Amygdala (tissue), 56 donors: ENCODE data around the gene TBXAS1.

Experiments used
- DNase-seq, 56 donors: peaks; one replicate each; lab custom pipeline; 2025; lab: John Stamatoyannopoulos, UW

Gene TBXAS1

DNA sequence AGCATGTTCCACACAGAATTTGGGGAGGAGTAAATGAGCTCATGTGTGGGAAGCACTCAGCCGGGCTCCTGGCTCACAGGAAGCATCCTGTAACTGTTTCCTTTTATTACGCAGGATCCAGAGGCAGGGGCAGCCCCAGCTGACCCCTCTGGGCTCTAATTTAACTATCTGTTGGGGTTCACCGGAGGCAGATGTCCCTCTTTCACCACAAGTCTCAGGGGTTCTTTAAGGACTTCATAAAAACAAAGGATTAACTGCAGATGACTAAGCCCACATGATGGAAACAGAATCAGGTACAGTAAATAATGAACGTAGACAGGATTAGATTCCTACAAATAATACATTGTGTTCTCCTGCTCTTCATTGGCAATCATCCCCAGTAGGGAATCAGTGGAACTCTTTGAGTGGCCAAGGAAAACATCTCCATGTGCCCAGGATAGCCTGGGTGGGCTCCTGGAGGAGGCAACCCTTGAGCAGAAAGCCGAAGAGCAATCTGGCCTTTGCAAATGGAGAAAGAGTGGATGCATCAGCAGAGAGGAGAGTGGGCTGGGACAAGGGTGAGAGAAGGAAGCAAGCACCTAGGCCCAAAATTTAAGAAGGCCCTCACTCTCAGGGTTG, 24.6 kb downstream of the TBXAS1 start:
- no peak for DNase-seq

DNA sequence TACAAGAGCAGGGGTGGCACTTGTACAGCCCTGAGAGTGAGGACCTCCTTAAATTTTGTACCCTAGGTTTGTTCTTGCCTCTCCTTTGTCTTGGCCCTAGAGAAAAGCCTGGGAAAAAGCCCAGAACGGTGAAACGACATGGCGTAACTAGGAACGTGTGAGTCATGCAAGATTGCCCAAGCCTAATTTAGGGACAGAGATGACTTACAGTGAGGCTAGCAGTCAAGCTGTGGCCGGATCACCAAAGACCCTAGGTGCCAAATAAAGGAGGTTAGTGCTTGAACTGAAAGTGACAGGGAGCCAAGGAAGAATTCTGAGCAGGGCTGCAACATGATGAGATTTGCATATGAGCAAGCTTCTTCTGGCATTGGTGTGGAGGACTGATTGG, 25.1 kb downstream of the TBXAS1 start:
- no peak for DNase-seq

DNA sequence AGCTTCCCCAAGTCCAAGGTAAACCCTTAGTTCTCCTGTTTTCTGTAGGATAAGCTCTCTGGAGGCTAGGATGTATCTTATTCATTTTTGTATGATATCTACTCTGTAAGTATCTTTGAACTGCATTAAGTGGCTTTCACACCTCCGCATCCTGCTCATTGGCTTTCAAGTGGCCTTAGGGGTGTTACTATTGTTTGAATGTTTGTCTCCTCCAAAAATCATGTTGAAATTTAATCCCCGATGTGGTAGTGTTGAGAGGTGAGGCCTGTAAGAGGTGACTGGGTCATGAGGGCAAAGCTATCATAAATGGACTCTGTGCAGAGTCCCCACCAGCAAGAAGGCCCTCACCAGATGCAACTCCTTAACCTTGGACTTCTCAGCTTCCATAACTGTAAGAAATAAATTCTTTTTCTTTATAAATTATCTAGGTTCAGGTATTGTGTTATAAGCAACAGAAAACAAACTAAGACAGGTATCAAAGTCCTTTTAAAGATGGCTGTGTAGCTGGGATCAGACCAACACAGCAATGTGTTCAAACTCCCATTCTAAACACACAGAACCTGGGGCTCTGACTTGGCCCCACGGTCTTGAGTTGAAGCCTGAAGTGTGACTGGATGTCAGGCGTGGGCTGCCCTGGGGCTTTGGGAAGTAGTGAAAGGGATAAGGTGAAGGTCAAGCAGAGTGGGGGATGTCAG, 25.9 kb downstream of the TBXAS1 start:
- no peak for DNase-seq

DNA sequence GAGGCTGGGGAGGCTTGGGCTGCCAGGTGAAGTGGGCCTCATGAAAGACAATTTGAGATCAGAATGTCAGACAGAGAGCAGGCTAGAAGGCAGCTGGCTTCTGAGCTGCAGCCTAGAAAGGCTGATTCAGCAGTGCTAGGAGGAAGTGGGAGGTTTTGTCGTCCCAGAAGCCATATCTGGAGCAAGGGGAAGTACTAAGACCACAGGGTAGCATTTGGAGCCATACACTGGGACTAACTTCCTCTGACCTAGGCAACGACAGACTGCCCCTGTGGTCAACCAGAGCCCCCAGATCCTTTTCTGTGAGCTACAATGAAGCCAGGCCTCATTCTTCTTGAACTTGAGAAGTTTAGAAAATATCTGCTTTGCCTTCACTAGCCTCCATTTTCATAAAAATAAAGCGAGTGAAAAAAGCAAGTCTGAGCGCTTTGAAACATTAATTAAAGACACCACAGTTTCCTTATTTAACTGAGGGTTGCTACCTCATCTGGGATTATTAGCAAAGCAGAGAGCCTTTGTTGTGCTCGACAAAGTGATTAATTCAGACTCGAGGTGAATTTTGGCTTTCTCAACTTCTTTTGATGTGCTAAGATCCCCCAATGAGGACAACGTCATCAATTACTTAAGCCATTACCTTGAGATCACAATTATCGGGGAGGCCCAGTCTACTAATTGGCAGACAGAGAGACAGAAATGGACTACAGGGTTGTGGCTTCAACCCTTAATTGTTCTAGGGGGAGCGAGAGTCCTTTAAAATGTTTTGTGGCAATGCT, 26.6 kb downstream of the TBXAS1 start:
- peak in 11 of 56 donors; percentile 2 to 58 (median 12) for DNase-seq

DNA sequence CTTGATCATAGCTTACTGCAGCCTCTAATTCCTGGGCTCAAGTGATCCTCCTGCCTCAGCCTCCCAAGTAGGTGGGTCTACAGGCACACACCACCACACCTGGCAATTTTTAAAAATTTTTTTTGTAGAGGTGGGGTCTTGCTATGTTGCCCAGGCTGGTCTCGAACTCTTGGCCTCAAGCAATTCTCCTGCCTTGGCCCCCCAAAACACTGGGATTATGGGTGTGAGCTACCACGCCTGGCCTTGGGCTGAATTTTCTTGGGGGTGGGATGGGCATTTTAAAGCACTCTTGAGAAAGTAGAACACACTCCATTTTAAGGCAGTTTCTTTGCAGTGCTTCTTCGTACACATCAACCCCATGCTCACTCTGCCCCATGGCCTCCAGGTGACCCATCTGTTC, 28.7 kb downstream of the TBXAS1 start:
- DNase-seq: no peak

DNA sequence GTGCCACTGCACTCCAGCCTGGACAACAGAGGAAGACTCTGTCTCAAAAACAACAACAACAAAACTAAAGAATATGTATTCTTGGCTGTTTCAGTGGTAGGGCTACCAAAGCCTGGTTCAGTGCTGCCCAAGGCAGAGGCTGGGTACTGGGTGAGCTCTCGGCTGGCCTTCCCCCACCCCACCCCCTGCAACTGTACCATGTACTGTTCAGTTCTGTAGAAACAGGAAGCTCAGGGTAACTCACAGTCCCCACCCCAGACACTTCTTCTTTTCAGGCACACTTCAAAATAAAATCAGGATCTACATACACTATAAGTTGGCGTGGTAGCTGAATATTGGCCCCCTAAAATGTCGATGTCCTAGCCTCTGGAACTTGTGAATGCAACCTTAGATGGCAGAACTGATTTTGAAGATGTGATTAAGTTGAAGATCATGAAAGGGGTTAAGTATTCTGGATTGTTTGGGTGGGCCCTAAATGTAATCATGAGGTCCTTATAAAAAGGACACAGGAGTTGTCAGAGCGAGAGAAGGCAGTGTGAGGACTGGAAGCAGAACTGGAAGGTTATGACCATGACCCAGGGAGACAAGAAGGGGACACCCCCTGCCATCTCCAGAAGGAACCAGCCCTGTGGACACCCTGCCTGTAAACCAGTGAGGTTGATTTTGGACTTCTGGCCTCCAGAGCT, 31.2 kb downstream of the TBXAS1 start:
- DNase-seq: peak in 10 of 56 donors; percentile 1 to 53 (median 14)

DNA sequence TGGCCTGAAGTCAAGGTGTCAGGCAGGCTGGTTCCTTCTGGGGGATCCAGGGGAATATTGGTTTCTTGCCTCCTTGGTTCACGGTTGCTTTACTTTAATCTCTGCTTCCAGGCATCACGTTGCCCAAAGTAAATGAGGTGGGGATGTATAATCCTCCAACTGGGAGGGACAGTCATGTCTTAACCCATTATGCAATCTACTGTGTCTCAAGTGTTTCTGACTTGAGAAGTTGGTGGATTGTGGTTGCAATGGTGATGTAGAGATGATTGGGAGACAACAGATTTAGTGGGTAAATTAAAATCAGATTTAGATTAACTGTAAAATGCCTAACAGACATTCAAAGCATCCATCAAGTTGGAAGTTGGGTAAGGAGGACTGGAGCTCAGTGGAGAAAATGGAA, 32.7 kb downstream of the TBXAS1 start:
- DNase-seq: no peak

DNA sequence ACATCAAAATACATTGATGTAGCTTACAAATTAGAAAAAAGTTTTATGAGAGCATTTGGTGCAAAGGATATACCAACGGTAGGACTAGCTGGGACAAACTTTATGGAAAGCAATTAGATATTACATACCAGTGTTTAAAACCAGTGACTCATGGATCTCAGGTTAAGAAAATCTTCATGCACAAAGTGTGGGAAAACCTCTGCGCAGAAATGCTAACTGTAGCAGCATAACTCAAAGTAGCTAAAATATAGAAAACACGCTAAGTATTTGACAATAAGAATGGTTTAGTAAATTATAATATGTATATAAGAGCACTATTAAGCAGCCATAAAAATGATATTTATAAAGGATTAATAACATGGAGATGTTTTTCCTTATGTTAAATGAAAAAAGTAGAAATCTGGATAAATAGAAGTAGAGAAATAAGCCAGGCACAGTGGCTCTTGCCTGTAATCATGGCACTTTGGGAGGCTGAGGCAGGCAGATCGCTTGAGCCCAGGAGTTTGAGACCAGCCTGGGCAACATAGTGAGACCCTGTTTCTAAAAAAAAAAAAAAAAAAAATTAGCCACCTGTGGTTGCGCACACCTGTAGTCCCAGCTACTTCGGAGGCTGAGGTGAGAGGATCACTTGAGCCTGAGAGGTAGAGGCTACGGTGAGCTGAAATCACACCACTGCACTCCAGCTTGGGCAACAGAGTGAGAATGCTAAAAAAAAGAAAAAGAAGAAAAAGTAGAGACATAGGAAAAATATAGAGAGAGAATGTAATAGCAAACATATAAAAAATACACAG, 37.2 kb downstream of the TBXAS1 start:
- DNase-seq: no peak

DNA sequence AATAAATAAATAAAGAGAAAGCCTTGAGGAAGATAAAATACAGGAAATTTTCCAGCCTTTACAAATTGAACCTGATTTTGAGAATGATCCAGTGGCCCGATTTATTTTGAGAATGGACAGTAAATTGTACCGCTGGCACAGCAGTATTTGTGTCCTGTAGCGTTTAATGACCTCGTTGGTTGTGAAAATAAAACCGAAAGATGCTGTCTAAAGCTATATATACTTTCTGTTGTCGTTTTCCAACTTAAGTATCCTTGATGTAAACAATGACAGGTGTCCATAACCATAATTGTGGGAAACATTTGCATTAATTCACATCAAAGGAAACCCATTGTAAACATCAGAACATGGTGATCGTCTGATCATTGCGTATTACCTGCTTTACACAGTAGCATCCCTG, 38.8 kb downstream of the TBXAS1 start:
- no peak for DNase-seq

DNA sequence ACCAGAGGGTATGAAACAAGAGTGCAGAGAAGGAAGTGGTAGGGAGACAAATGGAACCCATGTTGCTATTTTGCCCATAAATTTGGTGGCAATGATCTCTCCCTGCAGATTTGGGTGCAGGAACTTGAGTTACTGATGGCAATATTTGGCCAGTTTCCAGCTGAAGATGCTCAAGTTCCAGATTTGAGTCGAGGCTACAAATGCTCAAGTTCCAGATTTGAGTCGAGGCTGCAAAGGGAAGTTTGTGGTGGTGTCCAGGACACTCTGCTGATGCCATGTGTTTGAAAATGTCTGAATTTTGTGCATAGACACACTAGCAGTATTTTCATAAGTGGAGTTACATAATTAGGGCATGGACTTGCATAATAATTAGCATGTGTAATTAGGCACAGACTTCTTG, 40.8 kb downstream of the TBXAS1 start:
- no peak for DNase-seq

DNA sequence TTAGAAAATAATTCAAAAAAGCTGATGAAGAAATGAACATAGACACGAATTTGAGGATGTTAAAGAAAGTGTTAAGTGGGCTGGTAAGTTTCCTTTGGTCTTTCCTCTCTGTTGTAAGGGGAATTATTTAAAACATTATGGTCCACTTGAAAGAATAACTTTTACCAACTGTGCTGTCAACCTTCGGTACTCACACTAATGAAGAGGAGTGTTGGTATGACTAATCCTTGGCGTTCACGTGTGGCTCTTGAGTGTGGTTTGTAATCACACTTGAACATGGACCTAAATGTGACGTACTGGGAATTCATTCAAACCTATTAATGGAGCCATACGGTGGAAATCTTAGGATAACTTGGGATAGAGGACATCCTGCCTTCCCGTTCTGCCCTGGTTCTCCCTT, 41.3 kb downstream of the TBXAS1 start:
- no peak for DNase-seq

DNA sequence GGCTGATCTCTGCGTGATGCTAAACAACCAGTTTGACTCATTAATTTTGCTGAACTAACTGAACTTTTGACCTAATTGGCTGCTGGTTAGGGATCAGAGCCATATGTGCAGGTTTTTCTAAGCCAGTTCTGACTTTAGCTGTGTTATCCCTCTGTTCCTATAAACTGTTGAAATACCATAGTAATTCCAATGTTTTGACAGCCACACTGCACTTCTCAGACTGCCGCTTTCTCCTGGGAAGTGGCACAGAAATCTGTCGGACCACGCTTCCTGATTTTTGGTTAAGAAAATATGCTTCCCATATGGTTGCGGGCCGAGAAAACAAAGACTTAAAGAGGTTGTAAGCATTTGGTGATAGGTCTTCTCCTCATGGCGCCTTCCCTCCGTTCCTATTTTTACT, 42.3 kb downstream of the TBXAS1 start:
- no peak for DNase-seq

DNA sequence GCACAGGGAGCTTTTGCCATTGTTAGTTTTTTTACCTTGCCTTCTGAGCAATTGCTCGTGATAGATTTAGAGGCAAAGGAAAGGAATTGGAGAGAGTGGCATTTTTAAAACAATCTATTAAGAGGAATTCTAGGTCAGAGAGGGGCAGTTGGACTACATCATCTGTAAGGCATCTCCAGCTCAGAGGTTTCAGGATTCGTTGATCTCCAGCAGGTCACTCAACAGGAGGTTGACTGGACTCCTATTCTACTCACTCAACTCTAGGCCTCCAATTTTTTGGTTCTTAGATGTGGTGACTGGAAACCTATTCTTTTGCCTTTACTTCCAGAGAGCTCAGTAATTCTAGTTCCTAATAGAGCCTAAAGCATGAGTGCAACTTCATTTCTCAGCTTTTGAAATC, 42.8 kb downstream of the TBXAS1 start:
- no peak for DNase-seq

DNA sequence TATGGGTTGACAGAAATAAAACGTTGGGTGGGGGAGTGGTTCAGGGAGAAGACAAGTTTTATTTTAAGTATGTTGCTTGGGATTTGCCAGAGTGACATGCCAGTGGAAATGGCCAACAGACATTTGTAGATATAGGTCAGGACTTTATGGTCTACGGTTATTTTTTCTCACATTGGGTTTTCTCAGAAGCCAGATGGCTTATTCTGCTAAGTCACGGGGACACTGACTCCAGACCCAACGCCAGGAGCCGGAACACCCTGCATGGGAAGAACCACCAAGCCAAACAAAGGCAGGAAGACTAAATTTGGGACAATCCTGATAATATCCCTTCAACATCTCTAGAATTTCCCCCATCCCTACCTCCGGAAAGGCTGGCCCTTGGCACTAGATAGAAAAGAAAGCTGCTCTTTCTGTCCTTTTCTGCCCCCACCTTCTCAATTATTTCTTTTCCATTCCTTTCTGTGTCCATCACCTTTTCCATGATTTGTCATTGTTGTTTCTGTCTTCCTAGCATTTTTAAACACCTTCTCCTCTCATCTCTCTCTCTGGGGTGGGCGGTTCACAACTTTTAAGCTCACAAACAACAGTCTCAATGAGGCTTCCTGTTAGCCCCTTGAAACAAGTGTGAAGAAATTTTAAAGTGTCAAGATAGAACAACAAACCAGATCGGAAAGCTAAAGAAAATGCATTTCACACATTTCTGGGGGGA, 44.7 kb downstream of the TBXAS1 start:
- no peak for DNase-seq

DNA sequence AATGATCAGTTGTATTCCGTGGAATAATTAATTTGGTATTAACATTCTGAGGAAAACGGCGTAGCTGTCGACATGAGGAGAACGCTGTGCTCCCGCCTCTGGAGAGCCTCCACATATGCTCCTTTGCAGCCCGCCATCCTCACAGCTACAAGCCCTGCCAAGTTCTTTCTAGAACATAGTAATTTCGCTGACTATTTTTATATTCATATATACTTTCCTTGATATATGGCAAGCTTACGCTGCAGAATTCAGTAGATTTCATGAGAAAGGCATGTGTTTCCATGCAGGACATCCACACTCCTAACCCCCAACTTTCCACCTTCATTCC, 45.2 kb downstream of the TBXAS1 start:
- DNase-seq: no peak

DNA sequence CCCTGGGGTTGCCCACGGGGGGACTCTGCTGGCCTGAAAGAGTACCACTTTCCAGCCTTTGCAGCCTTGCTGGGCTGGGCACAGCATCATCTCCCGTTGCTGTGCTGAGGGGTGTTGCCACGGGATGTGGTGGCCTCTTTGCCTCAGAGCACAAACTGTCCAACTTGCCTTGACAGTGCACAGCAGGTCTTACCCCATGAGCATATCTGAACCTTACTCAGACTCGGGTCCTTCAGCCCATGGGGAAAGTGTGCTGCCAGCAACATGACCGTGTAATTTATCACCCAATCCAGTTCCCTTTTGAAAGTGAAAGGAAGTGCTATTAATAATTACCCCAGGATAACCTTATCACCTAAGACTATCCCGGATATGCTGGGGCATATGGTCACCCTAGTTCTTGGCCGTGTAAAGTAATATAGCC, 46.8 kb downstream of the TBXAS1 start:
- no peak for DNase-seq

DNA sequence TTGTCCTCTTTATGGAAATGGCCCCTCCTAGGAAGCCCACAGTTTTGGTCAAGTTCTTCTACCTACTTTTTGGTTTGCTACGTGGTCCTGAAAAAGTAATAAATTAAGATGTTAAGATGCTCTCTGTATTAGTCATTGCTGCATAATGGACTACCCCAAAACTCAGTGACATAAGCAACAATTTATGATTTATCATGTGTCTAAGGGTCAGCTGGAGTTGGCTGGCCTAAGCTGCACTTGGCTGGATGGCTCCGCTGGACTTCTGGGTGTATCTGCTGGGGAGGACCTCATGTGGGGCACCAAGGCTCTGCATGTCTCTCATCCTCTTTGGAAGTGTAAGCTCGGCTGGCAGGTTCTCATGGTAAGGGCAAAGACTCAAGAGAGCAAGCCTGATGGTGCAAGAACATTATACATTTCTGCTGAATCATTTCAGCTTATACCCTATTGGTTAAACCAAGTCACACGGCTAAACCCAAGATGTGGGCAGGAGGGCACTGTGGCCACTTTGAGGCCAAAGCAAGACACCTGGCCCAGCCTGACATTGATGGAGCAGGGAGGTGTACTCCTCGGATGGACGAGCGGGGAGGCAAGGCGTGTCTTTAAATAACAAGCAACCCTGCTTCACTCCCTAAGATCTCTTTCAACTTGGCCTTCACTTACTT, 47.7 kb downstream of the TBXAS1 start:
- no peak for DNase-seq

DNA sequence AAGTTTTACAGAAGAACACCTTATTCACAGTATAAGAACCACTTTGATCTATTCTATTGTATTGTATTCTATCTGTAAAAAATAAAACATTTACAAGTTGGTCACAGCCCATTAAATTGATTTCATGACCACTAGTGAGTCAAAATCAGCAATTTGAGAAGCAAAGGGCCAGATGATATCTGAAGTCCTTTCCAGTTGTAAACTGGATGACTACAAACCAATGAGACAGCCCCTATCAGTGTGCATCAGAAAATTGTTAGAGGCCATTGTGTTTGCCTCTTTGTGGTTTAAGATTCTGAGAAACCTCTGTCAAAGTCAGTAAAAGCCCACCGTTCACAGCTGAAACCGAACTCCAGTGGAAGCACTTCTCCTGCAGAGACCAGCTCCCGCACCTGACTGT, 54.8 kb downstream of the TBXAS1 start:
- DNase-seq: no peak

DNA sequence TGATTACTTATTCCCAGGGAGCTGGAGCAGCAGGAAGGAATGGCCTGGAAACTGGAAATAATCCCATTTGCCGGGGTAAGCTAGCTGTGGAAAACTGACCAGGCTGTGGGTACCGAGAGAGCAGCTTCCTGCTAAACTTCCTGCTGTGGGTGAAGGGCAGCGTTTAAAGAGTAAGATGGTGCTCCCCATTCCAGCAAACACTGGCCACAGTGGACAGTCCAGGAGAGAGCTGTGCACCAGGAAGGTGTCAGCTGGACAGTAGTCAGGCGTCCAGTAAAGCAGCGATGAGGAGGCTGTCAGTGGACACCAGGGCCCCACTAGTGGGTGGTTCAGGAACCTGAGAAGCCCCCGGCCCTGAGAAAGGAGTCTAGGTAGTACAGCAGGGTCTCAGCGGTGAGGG, 55.4 kb downstream of the TBXAS1 start:
- no peak for DNase-seq
